GM21786 (cell line): Measurements from ENCODE around the gene KRTCAP2.

ENCODE experiments used
- ATAC-seq: cut with Tn5 transposase; IDR thresholded peaks from one replicate; pipeline ENCODE4 v1.9.1; 2021; ENCODE audit not compliant: unreplicated experiment

The KRTCAP2 gene

DNA sequence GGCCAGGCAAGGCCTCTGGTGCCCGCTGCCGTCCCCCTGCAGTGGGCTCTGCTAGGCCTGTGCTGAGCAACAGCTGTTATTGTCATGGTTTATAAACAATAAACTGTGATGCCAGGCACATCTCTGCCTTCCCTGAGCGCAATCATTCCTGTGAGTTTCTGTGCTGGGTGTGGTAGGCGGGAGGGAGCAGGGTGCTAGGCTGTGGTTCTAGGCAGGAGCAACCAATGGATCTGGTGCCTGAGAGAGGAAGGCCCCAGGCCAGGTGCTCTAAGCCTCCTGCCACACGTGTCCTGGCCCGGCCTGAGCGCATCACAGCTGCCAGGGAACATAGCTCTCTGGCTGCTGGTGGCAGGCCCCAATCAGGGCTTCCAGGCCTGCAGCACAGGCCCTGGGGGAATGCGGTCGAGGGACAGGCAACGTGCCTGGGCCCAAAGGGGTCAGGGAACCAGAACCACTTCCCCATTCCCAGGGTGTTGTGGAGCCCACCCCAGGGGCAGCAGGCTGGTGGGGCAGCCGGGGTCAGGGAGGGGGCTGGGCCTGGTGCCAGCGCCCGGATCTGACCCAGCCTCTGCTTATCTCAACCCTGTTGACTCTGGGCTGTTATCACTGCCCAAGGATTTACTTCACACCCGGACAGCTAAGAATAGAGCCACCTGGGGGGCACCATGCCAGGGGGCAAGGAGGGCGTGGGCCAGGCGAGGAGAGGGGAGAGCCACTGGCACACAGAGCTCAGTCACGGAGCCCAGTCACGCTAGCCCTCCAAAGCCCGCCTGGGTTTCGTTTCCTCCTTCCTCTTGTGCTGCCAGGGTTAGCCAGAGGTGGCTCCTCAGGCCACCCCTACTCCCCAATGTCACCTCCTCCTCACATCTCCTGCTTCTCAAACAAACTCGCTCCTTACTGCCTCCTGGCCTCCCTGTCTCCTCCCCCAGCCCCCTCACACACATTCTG, 12.0 kb upstream of the KRTCAP2 start:
- ATAC-seq = peak; percentile 96

DNA sequence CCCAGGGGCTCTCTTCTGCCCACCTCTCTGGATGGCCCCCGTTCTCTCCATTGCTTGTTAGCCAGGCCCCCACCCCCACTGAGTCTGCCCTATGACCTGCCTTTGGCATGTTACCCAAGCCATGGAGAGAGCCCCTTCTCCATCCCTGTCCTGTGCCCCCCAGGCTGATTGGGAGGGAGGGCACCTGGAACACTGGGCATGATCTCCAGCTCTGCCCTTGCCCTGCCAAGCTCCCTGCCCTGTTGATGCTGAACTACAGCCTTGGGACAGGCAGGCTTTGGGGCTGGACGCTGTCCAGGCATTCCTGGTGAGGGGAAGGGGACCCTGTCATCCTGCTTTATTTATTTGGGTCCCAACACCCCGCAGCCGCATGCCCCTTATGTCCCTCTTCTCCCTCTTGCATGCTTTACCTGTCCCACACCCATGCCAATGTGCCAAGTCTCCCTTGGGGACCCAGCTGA, 11.3 kb upstream of the KRTCAP2 start:
- no peak for ATAC-seq

DNA sequence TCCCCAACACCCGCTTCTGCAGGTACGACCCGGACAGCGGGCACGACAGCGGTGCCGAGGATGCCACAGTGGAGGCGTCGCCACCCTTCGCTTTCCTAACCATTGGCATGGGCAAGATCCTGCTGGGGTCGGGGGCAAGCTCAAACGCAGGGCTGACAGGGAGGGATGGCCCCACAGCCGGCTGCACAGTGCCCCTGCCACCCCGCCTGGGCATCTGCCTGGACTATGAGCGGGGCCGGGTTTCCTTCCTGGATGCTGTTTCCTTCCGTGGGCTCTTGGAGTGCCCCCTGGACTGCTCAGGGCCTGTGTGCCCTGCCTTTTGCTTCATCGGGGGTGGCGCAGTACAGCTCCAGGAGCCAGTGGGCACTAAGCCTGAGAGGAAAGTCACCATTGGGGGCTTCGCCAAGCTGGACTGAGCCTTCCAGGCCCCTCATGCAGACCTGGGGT, 10.7 kb upstream of the KRTCAP2 start:
- ATAC-seq = no peak

DNA sequence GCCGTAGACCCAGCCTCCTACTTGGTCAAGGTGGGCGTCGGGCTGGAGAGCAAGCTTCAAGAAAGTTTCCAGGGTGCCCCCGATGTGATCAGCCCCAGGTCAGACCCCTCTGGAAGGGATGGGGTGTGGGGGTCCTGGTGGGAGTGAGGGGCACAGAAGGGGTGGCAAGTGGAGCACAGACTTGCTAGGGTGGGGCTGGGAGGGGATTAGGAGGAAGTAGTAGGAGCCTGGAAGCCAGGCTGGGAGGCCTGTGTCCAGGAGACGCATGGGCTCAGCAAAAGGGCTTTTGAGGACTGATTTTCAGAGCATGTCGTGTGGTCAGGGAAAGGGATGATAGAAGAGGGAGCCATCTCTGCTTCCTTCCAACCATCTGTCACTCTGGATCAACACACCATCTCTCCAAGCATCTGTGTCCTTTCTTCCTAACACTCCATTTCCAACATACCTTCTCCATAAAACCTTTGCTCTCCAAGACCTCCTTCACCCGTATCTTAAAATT, 9.0 kb upstream of the KRTCAP2 start:
- no peak for ATAC-seq

DNA sequence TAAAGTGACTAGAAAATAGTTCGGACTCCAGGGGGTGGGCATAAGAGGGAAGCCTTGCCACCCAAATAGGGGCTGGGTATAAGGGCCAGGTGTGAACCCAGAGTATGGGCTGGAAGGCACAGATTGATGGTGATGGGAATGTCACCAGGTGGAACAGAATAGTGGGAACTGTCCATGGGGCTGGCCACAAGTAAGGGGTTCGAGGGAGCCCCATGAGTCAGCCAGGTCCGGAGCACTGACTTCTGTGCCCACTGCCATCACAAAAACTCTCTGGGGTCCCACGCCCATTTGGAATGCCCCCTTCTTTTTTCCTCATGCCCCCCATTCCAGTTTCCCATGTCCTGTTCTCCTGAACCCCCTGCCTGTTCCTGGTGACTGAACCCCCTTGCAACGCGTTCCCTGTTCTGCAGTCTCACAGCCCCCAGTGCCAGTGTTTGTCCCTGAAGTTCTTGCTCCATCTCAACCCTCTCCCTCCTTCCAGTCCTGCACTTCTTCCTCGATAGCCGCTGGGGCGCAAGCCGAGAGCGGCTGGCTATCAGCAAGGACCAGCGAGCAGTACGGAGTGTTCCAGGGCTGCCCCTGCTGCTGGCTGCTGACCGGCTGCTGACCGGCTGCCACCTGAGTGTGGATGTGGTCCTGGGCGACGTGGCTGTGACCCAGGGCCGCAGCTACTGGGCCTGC, 8.4 kb upstream of the KRTCAP2 start:
- ATAC-seq = no peak

DNA sequence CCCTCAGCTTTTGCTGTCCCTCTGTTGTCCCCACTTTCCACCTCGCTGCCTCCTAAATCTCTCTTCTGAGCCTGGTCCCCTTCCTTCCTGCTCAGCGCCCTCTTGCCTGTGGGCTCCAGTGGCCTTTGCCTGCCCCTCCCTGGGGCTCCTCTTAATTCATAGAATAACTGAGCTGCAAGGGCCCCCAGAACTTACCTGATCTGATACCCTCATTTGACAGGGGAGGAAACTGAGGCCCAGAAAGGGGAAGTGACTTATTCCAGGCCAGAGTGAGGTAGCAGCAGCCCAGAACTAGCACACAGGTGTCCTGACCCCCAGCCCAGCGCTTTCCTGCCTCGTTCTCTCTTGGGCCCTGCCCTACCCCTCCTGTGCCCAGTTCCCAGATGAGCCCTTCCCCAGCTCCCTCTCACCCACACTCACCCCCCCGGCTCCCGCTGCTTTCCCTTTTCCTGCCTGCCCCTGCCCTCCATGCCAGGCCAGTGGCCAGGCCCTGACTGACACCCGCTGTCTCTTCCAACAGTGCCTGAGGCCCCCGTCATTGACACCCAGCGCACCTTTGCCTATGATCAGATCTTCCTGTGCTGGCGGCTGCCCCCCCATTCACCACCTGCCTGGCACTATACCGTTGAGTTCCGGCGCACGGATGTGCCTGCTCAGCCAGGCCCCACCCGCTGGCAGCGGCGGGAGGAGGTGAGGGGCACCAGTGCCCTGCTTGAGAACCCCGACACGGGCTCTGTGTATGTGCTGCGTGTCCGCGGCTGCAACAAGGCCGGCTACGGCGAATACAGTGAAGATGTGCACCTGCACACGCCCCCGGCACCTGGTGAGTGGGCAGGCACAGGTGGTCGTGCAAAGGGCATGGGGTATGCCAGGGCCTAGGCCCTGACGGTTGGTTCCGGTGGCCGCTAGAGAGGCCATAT, 6.3 kb upstream of the KRTCAP2 start:
- no peak for ATAC-seq

DNA sequence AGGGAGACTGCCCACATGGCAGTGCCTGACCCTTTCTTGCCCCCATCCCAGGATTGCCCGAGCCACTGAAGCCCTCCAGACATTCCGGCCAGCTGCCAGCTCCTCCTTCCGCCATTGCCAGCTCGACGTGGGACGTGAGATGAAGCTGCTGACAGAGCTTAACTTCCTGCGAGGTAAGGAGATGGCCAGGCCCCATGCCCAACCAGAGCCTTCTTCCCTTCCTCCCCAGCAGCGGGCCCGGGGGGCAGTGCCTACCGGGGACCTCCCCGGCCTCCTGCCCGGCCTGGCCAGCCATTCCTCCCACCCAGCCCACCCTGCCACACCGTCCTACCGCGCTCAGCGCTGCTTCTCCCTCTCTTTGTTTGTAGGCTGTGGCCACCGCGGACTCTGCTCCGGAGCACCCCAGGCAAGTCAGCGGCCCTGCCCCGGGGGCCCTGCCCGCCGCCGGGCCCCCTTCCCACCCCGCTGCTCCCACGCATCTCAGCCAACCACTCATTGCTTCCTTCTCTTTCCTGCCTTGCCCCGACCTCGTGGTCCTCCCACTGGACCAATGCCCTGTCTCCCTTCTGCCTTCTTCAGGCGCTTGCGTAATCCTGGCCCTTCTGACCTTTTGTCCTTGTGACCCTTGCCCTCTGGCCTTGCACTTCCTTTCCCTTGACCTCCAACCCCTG, 5.5 kb upstream of the KRTCAP2 start:
- ATAC-seq = no peak

DNA sequence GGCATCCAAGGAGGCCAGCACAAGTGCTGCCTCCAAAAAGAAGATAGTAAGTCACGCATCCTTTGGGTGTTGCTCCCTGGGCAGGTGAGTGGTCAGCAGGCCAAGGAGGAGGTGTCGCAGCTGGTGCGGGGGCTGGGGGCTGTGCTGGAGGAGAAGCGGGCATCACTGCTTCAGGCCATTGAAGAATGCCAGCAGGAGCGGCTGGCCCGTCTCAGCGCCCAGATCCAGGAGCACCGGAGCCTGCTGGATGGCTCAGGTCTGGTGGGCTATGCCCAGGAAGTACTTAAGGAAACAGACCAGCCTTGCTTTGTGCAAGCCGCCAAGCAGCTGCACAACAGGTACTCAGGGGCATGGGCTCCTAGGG, 4.8 kb upstream of the KRTCAP2 start:
- no peak for ATAC-seq

DNA sequence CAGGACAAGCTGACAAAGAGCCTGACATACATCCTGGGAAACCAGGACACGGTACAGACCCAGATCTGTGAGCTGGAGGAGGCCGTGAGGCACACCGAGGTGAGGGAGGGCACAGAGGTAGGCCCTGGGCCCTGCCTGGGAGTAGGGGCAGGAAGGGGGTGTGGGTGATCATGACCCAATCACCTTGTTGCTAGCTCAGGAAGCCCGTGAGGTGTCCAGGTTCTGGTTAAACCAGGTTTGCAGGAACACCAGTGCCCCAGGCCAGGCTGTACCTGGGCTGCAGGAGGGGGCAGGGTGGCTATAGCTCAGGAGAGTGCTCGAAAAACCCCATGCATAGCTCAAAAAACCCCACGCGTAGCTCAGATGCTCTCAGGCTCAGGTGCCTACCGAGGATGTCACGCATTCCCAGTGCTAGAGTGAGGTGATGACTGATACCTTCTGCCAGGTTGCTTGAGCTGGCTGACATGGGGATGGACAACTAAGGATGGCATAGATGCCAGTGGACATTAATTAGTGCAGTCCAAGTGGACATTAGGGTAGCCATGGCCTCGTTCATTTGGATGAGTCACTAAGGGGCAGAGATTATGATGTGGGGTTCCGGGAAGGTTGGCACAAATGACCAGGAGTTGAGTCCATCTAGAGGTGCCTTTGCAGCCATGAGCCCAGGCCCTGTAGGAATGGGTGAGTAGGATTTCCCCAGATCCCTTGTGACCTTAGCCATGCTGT, 4.3 kb upstream of the KRTCAP2 start:
- ATAC-seq = no peak

DNA sequence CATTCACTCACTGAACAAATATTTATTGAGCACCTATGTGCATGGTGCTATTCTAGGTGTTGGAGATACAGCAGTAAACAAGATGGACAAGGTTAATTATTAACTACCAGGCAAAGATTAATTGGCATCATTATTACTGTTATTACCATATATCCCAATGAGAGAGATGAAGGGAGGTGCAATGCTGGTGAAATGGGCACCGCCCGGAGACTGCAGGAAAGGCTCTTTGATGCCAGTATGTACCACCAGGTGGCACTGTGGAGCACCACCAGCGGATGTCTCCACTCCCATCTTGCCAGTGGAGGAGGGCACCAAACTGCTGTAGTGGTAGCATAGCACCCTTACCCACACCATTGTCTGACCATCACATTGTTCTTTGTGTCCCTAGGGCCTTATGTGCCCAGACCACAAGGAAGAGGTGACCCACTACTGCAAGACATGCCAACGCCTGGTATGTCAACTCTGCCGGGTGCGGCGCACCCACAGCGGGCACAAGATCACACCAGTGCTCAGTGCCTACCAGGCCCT, 3.5 kb upstream of the KRTCAP2 start:
- no peak for ATAC-seq

DNA sequence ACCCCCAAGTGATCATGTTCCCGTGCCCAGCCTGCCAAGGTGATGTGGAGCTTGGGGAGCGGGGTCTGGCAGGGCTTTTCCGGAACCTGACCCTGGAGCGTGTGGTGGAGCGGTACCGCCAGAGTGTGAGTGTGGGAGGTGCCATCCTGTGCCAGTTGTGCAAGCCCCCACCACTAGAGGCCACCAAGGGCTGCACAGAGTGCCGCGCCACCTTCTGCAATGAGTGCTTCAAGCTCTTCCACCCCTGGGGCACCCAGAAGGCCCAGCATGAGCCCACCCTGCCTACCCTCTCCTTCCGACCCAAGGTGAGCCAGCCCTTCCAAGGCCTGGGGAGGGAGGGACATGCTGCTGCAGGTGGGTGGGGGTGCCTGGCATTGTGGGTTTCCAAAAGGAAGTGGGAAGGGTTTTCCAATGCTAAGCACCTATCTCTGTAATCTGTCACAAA, 2.8 kb upstream of the KRTCAP2 start:
- ATAC-seq = no peak

DNA sequence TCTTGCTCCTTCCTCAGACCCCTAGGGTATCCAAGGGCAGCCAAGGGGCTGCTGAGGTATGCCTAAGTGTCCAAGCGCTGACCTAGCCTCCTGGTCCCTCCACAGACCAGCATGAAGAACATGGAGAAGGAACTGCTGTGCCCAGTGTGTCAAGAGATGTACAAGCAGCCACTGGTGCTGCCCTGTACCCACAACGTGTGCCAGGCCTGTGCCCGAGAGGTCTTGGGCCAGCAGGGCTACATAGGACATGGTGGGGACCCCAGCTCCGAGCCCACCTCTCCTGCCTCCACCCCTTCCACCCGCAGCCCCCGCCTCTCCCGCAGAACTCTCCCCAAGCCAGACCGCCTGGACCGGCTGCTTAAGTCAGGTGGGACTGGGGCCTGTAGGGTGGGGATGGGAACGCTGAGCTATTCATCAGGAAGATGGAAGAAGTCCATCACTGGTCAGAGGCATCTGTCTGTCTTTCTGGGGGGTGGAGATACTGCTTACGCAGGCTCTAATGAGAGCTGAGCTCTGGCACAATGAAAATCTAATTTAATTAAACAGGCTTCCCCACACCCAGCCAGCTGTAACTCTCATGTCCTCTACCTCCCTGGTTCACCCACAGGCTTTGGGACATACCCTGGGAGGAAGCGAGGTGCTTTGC, 2.3 kb upstream of the KRTCAP2 start:
- ATAC-seq = no peak

DNA sequence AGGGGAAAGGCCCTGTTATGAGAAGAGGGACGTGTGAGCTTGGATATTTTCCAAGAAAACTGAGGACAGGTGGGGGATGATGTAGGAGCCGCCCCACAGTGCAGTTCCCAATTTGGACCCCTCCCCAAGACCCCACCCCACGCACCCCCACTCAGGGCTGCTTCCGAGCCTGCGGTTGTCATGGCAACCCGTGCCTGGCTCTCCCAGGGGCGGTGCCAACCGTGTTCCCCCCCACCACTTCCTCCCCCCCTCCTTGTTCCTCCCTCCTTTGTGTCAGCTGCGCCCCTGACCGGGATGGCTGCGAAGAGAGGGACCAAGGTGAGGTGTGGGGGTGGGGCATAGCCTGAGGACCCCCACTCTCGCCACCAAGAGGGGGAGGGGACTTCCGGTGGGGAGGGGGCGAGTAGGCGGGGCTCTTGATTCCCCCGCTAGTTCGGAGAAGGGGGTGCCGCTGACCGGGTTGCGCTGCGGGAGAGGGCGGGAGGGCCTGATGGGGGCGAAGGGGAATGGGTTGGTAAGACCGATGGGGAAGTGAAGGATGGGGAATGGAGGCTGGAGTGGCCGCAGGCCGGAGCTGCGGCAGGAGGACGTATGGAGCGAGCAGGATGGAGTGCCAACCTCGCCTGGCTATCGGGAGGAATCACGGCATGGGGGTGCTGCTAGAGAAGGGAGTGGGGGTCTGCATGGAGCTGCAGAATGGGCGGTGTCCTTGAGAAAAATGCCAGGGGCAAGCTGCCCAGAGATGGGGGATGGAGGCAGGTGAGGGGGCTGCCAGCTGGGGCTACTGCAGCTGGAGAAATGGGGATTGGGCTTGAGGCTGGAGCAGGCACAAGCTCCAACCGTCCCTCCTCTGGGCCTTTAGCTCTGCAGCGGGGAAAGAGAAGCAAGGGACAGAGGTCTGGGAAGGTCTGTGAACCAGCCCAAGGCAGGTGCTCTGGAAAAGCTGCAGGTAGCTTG, 1.5 kb upstream of the KRTCAP2 start:
- ATAC-seq = no peak

DNA sequence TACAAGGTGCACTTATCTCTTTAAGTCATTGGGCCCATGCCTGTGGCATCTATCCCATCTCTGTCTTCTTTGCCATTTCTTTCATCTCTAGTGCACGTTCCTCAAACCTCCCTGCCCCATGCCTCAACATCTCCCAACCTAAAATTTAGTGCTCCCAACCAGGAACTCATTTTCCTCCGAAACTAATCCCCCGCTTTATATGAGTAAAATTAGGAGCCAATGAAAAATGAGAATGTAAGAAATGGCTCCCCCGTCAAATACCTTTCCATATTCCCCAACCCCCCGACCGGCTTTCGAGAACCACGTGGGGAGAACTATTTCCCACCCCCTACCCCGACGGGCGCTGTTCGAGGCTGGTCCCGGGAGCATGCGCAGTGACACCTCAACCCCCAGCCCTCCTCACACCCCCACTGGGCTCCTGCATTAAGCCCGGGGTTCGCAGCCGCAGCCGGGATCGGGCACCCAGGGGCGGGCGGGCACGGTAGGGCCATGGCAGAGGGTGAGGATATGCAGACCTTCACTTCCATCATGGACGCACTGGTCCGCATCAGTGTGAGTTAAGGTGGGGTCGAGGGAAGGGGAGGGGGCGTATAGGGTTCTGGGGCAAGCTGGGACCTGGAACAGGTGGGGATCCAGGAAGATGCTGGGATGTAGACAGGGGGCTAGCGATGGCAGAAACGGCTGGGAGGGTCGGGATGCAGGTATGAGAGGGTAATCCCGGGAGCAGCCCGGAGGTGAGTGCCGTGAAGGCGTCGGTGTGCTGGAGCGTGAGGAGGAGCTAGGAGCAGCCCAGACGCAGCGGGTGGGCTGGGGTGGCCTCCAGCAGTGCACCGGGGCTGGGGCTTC, 597 bp upstream of the KRTCAP2 start, which contains the start of gene TRIM46:
Gene TRIM46, plus strand, starts transcription at position 372 of the 846 bp plus-strand sequence. Its CDS starts 118 bp downstream, at position 490.
- no peak for ATAC-seq

DNA sequence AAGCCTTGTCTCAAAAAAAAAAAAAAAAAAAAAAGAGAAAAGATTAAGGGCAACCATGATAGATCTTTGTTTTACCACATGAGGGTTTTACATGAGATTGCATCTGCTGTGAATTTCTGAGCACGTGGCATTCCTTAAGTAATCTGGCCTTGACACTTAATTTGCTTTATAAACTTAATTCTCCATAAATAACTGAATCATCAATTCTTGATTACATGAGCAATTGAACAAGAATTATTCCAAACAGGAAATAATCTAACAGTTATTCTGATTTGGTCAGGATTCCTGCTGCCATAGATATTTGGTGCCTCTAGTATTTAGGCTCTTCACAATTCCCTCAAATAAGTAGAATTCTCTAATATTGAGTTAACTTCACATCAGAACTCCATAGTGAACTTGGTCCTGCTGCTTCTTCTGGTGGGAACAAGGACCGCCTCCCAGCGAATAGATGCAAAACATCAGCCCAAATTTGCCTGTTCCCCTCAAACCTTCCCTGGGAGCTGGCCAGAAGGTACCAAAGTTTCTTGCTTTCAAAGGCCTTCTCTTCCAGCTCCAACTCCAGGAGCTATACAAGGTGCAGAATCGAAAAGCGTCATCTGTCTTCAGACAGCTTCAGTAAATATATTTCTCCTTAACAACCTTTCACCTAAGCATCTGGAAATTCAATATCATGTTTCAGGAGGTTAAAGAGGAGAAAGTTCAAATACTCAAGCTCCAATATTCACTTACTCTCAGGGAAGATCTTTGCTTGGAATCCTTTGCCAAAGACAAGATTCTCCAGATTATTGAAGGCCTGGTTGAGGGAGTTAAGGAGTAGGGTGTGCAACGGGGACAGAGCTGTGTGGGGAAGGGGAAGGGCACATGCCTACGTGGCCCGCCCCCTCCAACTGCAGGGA, 1.0 kb downstream of the KRTCAP2 start:
- no peak for ATAC-seq

DNA sequence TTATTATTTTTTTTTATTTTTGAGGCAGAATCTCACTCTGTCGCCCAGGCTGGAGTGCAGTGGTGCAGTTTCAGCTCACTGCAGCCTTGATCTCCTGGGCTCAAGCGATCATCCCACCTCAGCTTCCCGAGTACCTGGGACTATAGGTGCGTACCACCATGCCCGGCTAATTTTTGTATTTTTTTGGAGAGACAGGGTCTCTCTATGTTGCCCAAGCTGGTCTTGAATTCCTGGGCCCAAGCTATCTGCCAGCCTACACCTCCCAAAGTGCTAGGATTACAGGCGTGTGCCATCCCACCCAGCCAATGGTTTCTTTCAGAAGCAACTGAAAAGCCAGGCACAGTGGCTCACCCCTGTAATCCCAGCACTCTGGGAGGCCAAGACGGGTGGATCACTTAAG, 2.3 kb downstream of the KRTCAP2 start:
- no peak for ATAC-seq
